NCI-H1694 treated with DMSO at 0.1 percent for 48 hours (cell line): ENCODE results near the gene SHROOM3.
"Not testable (repeated sequence)": the region's sequence is repeated elsewhere in the genome, so short reads cannot be mapped to it uniquely, and the experiment has no call there.

ENCODE experiments used
- DNase-seq: peaks from one replicate; lab custom pipeline; 2025; lab: John Stamatoyannopoulos, UW

The SHROOM3 gene

DNA sequence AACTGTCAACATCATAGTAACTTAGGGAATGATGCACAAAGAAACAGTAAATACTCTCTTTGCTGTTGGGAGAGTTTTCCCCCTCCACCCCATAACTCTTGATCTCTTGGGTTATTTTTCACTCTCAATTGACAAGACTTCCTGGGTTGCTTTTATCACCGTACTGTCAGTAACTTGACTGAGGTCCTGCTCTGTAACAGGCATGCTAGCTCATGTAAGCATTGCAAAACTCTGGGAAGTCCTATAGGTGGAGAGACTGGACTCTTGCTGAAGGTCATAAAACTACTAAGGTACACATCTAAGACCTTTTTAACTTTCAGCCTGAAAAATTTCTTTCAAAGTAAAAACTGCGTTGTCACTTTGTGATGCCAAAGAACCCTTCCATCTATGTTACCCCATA lies 10.9 kb downstream of the SHROOM3 start:
- DNase-seq = no peak

DNA sequence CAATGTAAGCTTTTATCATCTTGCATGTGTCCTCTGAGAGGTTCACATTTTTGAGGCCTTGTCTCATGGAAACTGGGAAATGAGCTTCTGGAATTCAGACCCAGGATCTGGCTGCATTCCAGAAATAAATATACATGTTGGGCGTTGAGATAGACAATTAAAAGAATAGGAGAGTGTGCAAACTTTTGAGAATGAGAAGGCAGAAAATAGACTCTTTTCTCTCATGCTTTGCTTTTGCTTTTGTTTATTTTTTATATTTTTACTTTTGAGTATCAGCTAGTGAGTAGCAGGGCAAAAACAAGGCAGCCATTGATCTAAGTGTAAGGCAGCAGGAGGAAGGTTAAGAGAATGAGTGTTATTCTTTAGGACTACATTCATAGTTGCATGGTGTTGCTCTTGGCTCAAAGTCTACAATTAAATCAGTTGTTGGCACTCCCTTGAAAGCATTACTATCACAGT lies 12.4 kb downstream of the SHROOM3 start:
- DNase-seq = no peak

DNA sequence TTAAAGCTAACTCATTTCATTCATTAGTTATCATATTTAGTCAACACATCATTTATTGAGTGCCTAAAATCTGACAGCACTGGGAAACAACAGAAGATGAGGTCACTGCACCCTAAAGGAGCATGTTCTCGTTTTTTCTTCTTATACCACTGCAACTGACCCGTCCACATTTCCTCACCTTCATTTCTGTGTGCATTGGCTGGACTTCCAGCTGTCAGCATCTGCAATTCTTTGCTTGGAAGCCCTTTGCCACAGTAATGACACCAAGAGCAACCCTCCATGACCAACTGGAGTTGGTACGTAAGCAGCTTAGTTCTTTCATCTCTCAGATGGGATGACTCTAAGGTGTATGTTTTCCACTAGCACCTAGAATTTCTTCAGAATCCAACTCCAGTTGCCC lies 13.2 kb downstream of the SHROOM3 start:
- DNase-seq = no peak

DNA sequence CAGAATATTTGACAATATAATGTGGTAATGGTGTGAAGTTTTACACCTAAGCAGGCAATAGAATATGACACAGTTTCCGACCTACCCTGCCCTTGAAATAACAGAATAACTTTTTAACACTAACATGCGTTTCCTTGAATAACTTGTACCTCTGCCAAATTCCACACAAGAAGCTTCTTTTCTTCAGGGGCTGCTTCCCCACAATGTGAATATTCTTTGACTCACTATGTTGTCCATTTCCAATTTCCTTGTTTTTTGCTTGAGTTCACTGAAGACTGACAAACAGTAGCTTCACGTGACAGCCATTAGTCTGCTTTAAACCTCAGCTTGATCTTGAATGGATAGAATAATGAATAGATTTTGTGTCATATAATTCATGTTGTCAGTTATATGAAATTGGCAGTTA lies 14.3 kb downstream of the SHROOM3 start:
- DNase-seq = no peak

DNA sequence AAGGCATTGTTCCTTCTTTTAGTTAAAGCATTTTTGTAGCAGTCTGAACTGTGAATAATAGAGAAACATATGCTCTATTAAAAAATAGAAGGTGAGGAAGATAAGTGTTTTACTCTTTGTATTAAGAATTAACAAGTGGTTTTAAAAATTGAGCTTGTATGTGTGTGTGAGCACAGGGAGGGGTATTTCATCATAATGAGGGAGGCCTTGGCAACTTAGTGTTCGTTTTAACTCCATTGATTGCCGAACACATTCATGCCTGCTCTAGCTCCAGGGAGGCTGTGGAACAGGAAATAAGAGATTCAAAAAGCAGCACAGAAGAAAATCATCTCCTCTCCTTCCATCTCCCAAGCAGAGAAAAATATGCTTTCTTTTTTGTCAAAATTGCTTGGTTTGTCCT lies 14.8 kb downstream of the SHROOM3 start:
- DNase-seq = no peak

DNA sequence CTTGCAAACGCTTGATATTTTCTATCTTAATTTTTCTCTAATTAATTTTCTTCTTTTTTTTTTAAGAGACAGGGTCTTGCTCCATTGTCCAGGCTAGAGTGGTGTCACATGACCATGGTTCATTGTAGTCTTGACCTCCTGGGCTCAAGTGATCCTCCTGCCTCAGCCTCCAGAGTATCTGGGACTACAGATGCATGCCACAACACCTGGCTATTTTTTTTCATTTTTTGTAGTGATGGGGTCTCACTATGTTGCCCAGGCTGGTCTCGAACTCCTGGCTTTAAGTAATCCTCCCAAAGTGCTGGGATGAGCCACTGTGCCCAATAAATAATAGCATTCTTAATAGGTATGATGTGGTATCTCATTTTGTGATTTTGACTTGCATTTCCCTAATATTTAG lies 18.2 kb downstream of the SHROOM3 start:
- DNase-seq = no peak

DNA sequence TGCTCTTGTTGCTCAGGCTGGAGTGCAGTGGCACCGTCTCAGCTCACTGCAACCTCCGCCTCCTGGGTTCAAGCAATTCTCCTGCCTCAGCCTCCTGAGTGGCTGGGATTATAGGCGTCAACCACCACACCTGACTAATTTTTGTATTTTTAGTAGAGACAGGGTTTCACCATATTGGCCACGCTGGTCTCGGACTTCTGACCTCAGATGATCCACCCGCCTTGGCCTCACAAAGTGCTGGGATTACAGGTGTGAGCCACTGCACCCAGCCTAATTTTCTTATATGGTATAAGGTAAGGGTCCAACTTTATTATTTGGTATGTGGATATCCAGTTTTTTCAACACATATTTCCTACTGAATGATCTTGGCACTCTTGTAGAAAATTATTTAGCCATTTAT lies 19.0 kb downstream of the SHROOM3 start:
- DNase-seq = not testable (repeated sequence)

DNA sequence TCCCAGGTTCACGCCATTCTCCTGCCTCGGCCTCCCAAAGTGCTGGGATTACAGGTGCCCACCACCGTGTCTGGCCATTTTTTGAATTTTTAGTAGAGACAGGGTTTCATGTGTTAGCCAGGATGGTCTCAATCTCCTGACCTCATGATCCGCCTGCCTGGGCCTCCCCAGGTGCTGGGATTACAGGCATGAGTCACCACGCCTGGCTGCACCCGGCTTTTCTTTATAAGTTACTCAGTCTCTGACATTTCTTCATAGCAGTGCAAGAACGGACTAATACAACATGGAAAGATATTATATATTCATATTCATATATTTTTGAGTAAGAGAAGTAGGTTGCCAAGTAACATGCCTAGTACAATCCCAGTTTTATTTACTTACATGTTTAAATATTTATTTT lies 22.9 kb downstream of the SHROOM3 start:
- no peak for DNase-seq

DNA sequence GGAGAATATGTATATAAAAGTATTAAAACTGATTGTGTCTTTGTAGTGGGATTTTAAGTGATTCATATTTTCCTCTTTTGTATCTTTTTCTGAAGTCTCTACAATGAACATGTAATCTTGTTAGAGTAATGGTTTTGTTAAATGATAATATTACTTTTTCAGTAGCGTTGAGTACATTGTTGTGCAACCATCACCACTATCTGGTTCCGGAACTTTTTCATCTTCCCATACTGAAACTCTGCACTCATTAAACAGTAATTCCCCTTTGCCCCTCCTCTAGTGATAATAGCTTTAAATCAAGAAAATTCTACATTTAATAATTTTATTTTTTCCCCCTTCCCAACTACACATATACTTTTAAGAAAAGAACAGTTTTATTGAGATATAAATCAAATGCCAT lies 23.3 kb downstream of the SHROOM3 start:
- no peak for DNase-seq

DNA sequence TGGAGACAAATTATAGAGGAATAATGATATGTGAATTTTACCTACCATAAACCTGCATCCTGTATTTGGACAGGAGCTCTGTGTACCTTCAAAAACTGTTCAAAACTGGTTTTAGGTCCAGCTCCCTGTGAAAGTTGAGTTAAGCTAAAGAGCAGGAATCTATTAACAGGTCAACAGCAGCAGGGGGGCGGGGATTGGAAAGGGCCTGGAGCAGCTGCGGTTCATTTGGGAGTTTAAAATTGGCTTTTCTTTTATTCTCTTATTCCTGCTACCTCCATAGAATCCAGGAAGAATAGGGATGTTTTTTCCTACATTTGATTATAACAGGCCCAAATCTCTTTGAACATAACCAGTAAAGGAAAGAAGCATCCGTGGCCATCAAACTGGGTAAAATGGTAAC lies 23.8 kb downstream of the SHROOM3 start:
- no peak for DNase-seq

DNA sequence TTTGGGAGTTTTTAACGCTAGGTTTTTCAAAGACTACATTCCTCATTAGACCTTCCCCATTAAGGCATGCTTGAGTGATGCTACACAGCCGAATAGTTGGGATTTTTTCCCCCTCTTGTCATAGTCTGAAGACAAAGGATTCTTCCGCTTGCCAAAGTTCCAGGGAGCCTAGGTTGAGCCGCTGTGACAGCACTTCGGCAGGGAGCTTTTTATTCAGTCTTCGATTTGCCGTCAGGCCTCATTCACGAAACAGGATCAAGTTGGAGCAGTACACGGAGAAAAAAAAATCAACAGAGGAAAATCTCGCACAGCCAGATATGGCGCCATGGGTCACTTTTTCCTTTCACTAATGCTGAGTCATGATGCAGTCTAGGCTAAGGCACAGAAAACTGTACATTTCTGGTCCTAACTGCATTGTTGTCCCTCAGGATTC lies 24.3 kb downstream of the SHROOM3 start:
- no peak for DNase-seq

DNA sequence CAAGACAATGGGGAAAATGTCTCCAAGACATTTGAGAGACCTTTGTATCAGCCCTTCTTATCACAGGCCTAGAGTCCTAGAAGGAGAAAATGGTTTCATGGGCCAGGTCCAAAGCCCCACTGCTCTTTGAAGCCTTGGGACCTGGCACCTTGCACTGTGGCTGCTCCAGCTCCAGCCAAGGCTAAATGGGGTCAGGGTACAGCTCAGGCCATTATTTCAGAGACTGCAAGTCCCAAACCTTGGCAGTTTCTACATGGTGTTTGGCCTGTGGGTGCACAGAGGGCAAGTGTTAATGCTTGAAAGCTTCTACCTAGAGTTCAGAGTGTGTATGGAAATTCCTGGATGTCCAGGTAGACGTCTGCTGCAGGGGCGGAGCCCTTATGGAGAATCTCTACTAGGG lies 28.5 kb downstream of the SHROOM3 start:
- no peak for DNase-seq

DNA sequence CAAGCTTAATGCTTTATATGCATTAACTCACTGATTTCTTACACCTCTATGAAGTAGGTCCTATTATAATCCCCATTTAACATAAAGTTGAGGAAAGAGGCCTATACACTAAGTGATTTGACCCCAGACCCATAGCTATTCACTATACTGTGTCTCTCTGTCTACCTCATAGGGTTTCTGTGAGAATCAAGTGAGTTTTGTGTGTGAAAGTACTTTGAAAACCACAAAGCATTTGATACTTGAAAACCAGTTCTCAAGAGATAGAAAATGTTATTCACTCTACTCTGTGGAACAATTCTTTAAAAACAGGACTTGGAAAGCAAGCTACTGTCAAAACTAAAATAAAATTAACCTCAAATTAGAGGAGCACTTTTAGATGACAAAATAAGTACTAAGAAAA lies 35.0 kb downstream of the SHROOM3 start:
- no peak for DNase-seq

DNA sequence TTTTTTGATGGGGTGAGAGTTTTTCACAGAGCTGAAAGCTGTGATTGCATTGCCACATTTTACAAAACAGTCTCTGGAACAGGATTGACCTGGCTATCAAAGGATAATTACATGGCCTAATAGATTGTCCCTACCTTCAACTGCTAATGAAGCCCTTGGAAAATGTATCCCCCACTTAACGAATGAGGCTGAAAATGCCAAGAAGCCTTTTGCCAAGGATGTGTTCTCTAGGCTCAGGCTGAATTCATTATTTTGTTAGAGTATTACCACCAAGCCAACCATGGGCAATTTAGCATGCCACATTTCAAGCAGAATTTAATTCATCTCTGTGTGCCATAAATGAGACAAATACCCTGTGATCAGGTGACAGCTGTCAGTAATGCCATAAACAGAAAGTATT lies 35.5 kb downstream of the SHROOM3 start:
- DNase-seq = no peak

DNA sequence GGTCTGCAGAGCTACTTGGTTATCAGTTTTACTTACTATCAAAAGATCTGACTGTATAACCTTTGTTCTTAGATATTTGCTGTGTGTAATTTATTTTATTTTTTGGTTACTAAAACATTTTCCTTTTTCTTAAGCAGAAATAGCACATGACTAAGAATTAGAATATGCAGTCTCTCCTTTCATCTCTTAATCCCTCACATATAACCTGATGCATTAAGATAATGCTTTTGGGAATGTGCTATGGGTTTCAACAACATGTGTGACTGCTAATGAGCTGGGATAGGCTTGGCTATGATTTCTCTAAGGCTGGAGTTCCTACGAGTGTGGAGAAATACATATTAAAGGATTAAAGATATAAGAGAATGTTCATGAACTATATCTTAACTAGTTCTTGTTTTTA lies 41.5 kb downstream of the SHROOM3 start:
- DNase-seq = no peak

DNA sequence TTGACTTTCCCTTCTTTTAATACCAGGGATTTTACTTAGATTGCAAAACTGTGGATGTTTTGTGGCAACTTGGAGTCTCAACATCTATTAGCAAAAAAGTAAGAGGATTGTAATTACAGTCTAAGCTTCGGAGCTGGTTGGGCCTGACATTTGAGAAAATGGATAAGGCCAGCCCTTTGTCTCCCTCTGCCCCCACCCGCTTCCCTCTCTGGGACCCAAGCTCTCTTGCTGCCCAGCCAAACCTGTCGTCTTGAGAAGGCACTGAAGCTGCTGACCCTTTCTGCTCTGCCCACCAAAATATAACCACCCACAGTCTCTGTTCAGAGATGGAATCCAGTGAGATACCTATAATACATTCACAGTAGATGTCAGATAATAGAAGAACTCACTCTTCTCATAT lies 49.6 kb downstream of the SHROOM3 start:
- DNase-seq = no peak

DNA sequence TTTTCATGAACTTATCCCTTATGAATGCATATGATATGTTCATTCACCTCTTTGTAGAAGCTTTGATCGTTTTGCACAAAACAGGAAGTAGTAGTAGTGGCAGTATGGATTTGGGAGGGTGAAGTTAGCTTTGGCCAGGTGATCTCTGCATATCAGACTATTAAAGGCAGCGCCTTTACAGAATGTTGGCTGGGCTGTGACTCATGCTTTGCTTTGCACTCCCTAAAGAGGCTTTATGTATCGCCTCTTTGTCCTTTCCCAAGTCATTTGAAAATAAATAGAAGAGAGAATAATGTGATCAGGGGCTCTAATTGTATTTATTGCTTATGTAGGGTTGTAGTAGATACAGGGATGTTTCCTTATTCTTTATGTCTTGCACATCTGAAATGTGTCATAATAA lies 50.4 kb downstream of the SHROOM3 start:
- DNase-seq = no peak

DNA sequence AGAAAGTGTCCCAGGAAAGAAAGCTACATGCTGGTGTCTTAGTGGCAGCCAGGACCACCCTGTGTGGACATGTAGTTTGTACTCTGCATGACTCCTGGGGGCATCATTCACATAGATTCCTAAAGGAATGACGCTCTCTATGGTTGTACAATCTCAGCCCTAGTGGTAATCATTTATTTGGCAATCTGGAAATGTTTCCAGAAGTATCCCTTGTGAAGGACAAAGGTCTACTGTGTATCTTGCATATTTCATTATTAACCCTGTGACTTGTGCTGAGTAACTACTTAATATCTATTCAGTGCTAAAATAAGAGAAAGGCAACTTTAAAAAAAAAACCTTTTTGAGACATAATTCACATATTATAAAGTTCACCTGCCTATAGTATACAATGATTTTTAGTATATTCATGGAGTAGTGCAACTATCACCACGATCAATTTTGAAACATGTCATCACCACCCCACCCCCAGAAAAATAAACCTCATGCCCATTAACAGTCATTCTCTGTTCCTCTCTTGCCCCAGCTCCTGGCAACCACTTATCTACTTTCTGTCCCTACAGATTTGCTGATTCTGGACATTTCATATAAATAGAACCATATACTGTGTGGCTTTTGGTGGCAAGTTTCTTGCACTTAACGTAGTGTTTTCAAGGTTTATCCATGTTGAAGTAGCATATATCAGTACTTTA lies 51.7 kb downstream of the SHROOM3 start:
- no peak for DNase-seq

DNA sequence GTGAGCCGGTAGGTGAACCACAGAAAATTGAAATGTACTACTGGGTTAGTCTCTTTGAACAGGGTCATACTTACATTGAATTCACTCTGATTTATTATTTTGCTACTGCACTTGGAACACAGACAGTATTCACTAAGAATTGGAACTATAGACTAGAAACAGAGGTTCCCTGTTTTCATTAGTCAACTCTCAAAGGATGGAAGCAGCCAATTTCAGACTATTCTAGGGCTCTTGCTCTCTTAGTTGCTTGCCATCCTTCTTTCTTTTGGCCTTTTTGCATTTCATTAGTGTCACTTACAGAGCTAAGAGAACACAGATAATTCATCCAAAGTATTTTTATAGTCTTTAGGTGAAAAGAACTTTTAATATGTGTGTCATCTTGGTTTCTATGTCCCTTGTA lies 52.6 kb downstream of the SHROOM3 start:
- DNase-seq = no peak

DNA sequence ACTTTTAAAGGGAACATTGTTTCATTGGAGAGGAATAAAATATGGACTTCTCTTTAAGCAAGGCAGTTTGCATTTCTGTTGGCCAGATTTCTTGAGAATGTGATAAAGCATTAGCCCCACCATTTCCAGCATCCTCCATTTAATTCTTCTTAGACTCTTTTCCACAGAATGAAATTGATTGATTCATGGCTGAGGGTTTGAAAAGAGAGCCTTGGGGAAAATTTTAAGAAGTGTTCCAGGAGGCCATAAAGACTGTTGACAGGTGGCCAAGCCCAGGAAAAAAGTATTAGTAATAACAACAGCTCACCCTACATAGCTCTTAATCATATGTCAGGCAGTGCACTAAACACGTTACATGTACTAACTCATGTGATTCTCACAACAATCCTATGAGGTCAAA lies 53.4 kb downstream of the SHROOM3 start:
- no peak for DNase-seq

DNA sequence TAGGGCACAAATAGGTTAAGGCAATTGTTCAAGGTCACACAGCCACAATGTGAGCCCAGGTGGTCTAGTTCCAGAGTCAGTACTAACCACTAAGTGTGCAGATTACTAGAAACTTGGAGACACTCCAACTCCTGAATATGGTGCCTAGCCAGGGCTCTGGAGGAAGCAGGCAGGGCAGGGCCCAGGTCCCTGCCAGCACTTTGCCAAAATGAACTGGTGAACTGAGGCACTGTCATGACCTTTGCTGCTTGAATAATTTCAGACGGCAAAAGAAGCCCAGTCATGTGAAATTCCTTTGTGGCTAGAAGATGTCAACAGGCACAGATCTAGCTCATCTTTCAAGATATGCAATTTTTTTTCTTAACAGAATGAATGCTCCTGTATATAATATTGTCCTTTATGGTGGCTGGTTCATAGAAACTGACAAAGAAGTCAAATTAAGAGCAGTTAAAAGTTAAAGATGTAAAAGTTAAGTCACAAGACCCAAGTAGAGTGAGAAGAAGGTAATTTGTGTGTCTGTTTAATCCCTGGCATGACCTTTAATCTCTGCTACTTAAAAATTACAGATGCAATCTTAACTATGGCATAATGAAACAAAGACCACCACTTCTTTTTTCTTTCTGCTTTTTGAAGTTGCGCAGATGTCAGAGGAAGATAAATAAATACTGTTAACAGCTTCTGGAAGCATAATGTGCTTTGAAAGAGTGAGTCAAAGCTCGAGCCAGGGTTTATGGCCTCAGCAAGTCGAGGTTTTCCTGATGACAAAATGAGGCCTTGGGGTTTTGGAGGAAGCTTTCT lies 54.1 kb downstream of the SHROOM3 start:
- no peak for DNase-seq

DNA sequence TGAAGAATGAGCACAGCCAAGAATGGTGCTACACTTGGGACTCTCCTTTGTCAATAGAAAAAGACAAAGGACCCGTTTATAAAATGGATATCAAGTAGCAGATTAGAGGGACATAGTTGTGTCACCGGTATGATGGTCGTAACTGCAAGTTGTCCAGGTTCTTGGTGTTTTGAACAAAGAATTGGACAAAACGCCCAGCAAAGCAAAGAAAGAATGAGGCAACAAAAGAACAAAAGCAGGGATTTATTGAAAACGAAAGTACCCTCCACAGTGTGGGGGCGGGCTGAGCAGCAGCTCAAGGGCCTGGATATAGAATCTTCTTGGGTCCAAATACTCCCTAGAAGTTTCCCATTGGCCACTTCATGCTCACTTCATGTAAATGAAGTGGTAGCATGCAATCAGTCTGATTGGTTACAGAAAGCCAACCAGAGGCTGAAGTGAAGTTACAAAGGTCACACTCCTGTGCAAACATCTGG lies 54.7 kb downstream of the SHROOM3 start:
- DNase-seq = no peak

DNA sequence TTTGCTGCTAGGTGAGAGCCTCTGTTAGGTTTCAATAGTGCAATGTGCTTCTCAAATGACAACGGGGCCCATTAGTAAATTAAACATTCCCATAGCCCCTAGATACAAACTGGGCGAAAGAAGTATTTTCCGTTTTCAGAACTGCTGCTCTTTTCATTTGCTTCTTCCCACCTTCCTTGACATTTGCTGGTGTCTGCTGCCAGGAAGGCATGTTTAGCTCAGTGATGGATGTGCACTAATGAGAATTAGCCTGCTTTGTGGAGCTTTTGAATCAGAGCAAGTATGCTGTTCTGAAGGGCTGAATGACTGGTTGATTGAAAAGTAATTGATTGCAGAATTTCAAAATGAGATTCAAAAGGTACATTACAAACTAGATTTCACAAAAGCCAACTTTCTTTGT lies 57.0 kb downstream of the SHROOM3 start:
- no peak for DNase-seq

DNA sequence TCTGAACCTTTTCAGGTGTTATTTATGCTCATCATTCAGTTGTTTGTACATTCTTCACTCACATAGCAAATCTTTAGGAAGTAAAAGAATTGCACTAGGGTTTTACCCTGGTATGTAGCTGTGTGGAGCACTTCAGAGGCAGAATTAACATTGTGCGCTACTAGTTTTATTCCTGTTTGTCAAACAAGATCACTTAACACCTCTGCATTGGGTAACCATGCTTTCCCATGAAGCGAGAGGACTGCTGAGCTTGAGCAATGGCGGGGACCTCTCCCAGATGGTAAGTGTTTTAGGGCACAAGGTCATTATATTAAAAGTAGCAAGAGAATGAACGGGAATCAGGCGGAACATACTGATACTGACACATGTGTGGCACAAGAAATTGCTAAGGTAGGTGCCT lies 59.2 kb downstream of the SHROOM3 start:
- DNase-seq = no peak
